Hematopoietic multipotent progenitor cell (in vitro differentiated cells): Measurements from ENCODE around the gene EPHB4. TPM values are rescaled to one million over a fixed set of nuclear protein-coding genes. Genes with fewer than 3 reads are reported as not detected.

Experiments
- DNase-seq, 3 donors: peaks; one replicate each; pipeline ENCODE4 v3.0.0-alpha.2; 2011 to 2015; ENCODE audit warnings: low read depth in 2 of 3, low spot score in 2 of 3
- total RNA-seq: library from RNA; depleted of rRNA; stranded (reverse); fragments of >200 nt; gene quantifications from one replicate; pipeline ENCODE4 v1.2.3, GENCODE V29; 2012

Gene EPHB4
- 20.5 TPM for total RNA-seq

GRCh38 chr7:100827330-100828226 lies at the start of gene EPHB4:
EPHB4 (minus strand) TSS chr7:100827523; CDS start chr7:100827030, 493 bp downstream.
- DNase-seq, result peak in 2 of 3 donors; percentile 41 to 47

GRCh38 chr7:100875356-100875751 lies 48.0 kb upstream of the EPHB4 start:
- DNase-seq, result peak in 2 of 3 donors; percentile 28 to 44

- peak; percentile 94 to 99 (median 98) for DNase-seq
These were observed 47.4 kb upstream of the EPHB4 start, which contains the start of gene SRRT for GRCh38 chr7:100874577-100875355. SRRT (plus strand) TSS chr7:100875103; CDS start chr7:100875591, 488 bp downstream.

DNA sequence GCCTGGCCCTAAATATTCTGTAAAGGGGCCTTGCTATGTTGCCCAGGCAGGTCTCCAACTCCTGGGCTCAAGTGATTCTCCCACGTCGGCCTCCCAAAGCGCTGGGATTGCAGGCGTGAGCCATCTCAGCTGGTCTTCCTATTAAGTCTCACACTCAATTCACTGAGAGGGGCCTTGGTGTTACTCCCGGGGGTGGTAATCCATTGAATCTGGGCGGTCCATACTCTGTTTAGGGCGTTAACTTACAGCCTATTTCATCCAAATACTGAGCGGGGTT lies 46.9 kb upstream of the EPHB4 start:
- DNase-seq, result no peak

- DNase-seq, result no peak
These were observed 46.4 kb upstream of the EPHB4 start for GRCh38 chr7:100873599-100874299.

GRCh38 chr7:100867776-100868485 lies 40.6 kb upstream of the EPHB4 start:
- no peak for DNase-seq

GRCh38 chr7:100867040-100867775 lies 39.9 kb upstream of the EPHB4 start, which contains the start of gene TRIP6:
TRIP6 (plus strand) TSS chr7:100867387; CDS start chr7:100867498, 111 bp downstream.
- DNase-seq, result peak in 2 of 3 donors; percentile 66 to 79

DNA sequence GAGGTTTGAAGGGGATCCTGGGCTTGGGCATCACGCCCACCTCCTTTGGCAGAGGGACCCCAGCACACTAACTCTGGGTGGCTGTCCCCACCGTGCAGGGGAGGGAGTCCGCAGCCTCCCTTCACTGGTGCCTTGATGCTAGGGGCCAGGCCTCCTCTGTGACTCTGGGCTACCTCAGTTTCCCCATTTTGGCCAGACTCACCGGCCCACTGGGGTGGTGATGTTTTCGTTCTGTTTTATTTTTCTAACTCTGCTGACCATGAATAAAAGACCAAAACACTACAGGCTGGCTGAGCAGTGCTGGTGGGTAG lies 39.4 kb upstream of the EPHB4 start:
- no peak for DNase-seq

DNA sequence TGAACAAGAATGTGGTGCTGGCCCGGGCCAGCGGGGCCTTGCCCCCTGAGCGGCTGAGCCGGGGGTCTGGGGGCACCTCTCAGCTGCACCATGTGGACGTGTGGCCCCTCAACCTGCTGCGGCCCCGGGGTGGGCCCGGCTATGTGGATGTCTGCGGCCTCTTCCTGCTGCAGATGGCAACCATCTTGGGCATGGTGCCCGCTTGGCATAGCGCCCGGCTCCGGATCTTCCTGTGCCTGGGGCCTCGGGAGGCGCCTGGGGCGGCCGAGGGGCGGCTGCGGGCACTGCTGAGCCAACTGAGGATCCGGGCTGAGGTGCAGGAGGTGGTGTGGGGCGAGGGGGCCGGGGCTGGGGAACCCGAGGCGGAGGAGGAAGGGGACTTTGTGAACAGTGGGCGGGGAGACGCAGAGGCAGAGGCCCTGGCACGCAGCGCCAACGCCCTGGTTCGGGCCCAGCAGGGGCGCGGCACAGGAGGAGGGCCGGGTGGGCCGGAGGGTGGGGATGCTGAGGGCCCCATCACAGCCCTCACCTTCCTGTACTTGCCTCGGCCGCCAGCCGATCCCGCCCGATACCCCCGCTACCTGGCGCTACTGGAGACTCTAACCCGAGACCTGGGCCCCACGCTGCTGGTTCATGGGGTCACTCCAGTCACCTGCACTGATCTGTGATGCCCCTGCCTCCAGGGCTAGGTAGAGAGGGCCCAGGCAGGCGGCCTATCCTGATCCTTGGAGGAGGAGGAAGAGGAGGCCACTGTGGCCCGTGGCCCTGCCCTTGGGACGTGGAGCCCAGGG lies 38.8 kb upstream of the EPHB4 start:
- DNase-seq, result peak in 2 of 3 donors; percentile 81 to 89

DNA sequence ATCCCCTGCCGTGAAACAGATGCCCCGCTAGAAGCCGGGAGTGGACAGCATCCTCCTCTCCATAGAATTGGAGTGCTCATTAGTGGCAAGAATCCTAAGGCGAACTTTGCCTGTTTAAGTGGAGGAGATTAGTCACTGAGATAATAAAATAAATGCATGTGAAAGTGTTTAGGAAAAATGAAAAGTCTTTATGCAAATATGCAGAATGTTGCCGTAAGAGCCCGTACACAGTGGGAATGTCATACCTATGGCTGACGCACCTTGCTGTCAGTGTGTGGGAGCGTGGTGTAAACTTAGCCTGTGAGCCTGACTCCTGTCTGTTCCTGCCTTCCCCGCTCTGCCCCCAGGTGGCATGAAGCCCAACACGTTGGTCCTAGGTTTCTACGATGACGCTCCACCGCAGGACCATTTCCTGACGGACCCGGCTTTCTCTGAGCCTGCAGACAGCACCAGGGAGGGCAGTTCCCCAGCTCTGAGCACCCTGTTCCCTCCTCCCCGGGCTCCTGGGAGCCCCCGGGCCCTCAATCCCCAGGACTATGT lies 38.1 kb upstream of the EPHB4 start:
- DNase-seq, result peak in 2 of 3 donors; percentile 27 to 50

GRCh38 chr7:100864263-100864845 lies 37.0 kb upstream of the EPHB4 start:
- no peak for DNase-seq

GRCh38 chr7:100863406-100863950 lies 36.2 kb upstream of the EPHB4 start:
- peak in 2 of 3 donors; percentile 56 to 61 for DNase-seq

GRCh38 chr7:100861616-100861985 lies 34.3 kb upstream of the EPHB4 start:
- no peak for DNase-seq

DNA sequence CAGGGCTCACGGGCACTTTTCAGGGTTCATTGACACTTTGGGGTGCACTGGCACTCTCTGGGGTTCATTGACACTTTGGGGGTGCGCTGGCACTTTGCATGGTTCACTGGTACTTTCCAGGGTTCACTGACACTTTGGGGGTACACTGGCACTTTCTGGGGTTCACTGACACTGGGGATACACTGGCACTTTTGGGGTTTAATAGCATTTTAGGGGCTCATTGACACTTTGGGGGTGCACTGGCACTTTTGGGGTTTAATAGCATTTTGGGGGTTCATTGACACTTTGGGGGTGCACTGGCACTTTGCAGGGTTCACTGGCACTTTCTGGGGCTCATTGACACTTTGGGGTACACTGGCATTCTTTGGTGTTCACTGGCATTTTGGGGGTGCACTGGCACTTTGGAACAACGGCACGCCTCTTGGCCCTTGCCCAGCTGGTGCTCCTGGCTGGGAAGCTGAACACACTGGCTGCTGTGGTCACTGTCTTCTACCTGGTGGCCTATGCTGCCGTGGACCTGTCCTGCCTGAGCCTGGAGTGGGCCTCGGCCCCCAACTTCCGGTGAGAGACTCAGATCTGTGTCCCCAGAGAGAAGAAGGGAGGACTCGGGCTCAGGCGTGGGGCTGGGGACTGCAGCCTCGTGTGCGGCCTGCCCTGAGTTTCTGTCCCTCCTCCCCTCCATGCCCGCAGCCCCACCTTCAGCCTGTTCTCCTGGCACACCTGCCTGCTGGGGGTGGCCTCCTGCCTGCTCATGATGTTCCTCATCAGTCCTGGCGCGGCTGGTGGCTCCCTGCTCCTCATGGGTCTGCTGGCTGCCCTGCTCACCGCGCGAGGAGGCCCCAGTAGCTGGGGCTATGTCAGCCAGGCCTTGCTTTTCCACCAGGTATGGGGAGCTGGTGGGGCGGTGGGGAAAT lies 33.6 kb upstream of the EPHB4 start:
- DNase-seq, result no peak

- no peak for DNase-seq
These were observed 32.5 kb upstream of the EPHB4 start for GRCh38 chr7:100859856-100860255.

DNA sequence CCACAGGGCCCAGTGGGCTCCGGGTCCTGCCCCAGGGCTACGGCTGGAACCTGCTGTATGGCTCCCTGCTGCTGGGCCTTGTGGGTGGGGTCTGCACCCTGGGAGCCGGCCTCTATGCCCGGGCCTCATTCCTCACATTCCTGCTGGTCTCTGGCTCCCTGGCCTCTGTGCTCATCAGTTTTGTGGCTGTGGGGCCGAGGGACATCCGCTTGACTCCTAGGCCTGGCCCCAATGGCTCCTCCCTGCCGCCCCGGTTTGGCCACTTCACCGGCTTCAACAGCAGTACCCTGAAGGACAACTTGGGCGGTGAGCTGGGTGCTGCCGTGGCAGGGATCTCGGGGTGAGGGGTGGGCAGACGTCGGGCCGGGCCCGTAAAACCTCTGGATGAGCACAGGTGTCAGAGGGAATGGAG lies 29.6 kb upstream of the EPHB4 start:
- no peak for DNase-seq

DNA sequence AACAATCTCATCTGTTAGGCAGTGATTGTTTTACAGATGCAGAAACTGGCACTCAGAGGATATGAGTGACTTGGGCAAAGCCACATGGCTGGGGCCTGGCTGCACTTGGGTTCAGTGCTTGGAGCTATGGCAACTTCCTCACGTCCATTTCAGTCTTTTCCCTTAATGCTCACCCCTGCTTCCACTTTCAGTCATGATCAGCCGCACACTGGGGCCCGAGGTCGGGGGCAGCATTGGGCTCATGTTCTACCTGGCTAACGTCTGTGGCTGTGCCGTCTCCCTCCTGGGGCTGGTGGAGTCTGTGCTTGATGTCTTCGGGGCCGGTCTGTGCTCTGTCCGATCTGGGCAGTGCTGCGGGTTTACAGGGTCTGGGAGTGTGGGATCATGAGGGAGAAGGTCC lies 28.2 kb upstream of the EPHB4 start:
- DNase-seq, result no peak
